ENCODE results near the gene CMTR1.
A peak's percentile ranks its signal among the peaks of the same experiment; 100 is the strongest.

Gene CMTR1

GRCh38 chr6:37513576-37513975 lies 80.6 kb downstream of the CMTR1 start:
- no peak overlapping the region for H3K4me3 ChIP-seq (ENCODE audit: low read length in 2 of 2)
- H3K9me3 ChIP-seq (ENCODE audit: control insufficient read depth in 2 of 2, low read length in 2 of 2), result no peaks in the 10 kb centered on the region
- no peak overlapping the region for H3K9ac ChIP-seq (ENCODE audit: low read length in 2 of 2)
- H3K4me1 ChIP-seq (ENCODE audit: control insufficient read depth, insufficient read depth, low read length), result peaks cover 13% of the 10 kb centered on the region
- no peaks in the 10 kb centered on the region for H3K36me3 ChIP-seq (ENCODE audit: control insufficient read depth in 2 of 2, insufficient read depth in 2 of 2, low read length in 2 of 2)
- H3K27me3 ChIP-seq (ENCODE audit: control insufficient read depth in 1 of 2, insufficient read depth in 2 of 2, low read length in 2 of 2), result peaks cover 13 to 14% of the 10 kb centered on the region in 2 donors
- H3K27ac ChIP-seq (ENCODE audit: low read length), result no peak overlapping the region

GRCh38 chr6:37514321-37514771 lies 81.3 kb downstream of the CMTR1 start:
- Histone ChIP-seq H3K9ac (ENCODE audit: low read length in 2 of 2) (no peak overlapping the region), H3K27ac (ENCODE audit: low read length) (no peak overlapping the region), H3K9me3 (ENCODE audit: control insufficient read depth in 2 of 2, low read length in 2 of 2) (peaks cover 0 to 4% of the 10 kb centered on the region in 2 donors), H3K4me1 (ENCODE audit: control insufficient read depth, insufficient read depth, low read length) (peaks cover 13% of the 10 kb centered on the region), H3K27me3 (ENCODE audit: control insufficient read depth in 1 of 2, insufficient read depth in 2 of 2, low read length in 2 of 2) (peaks cover 13 to 14% of the 10 kb centered on the region in 2 donors), H3K4me3 (ENCODE audit: low read length in 2 of 2) (no peak overlapping the region), H3K36me3 (ENCODE audit: control insufficient read depth in 2 of 2, insufficient read depth in 2 of 2, low read length in 2 of 2) (no peaks in the 10 kb centered on the region)

GRCh38 chr6:37514837-37515236 lies 81.8 kb downstream of the CMTR1 start:
- Histone ChIP-seq H3K4me3 (ENCODE audit: low read length in 2 of 2) (no peak overlapping the region), H3K27me3 (ENCODE audit: control insufficient read depth in 1 of 2, insufficient read depth in 2 of 2, low read length in 2 of 2) (peaks cover 13 to 14% of the 10 kb centered on the region in 2 donors)

GRCh38 chr6:37515712-37516075 lies 82.7 kb downstream of the CMTR1 start:
- H3K9ac ChIP-seq (ENCODE audit: low read length in 2 of 2), result peak overlapping the region; percentile 20 to 42
- no peaks in the 10 kb centered on the region for H3K36me3 ChIP-seq (ENCODE audit: control insufficient read depth in 2 of 2, insufficient read depth in 2 of 2, low read length in 2 of 2)
- H3K4me3 ChIP-seq (ENCODE audit: low read length in 2 of 2), result peak overlapping the region in 1 of 2 donors; percentile 11
- peaks cover 13% of the 10 kb centered on the region for H3K4me1 ChIP-seq (ENCODE audit: control insufficient read depth, insufficient read depth, low read length)
- peaks cover 13 to 14% of the 10 kb centered on the region in 2 donors for H3K27me3 ChIP-seq (ENCODE audit: control insufficient read depth in 1 of 2, insufficient read depth in 2 of 2, low read length in 2 of 2)
- H3K9me3 ChIP-seq (ENCODE audit: control insufficient read depth in 2 of 2, low read length in 2 of 2), result peaks cover 0 to 6% of the 10 kb centered on the region in 2 donors
- H3K27ac ChIP-seq (ENCODE audit: low read length), result peak overlapping the region; percentile 31

More at GRCh38 chr6:37514837-37515236, 81.8 kb downstream of the CMTR1 start:
- Histone ChIP-seq H3K9ac (ENCODE audit: low read length in 2 of 2) (no peak overlapping the region), H3K4me1 (ENCODE audit: control insufficient read depth, insufficient read depth, low read length) (peaks cover 13% of the 10 kb centered on the region), H3K27ac (ENCODE audit: low read length) (no peak overlapping the region), H3K36me3 (ENCODE audit: control insufficient read depth in 2 of 2, insufficient read depth in 2 of 2, low read length in 2 of 2) (no peaks in the 10 kb centered on the region), H3K9me3 (ENCODE audit: control insufficient read depth in 2 of 2, low read length in 2 of 2) (peaks cover 0 to 6% of the 10 kb centered on the region in 2 donors)

- H3K27me3 ChIP-seq (ENCODE audit: control insufficient read depth in 1 of 2, insufficient read depth in 2 of 2, low read length in 2 of 2), result peaks cover 12 to 14% of the 10 kb centered on the region in 2 donors
- H3K27ac ChIP-seq (ENCODE audit: low read length), result peak overlapping the region; percentile 31
- H3K9me3 ChIP-seq (ENCODE audit: control insufficient read depth in 2 of 2, low read length in 2 of 2), result peaks cover 0 to 6% of the 10 kb centered on the region in 2 donors
- peaks cover 13% of the 10 kb centered on the region for H3K4me1 ChIP-seq (ENCODE audit: control insufficient read depth, insufficient read depth, low read length)
- H3K4me3 ChIP-seq (ENCODE audit: low read length in 2 of 2), result peak overlapping the region in 1 of 2 donors; percentile 11
- no peaks in the 10 kb centered on the region for H3K36me3 ChIP-seq (ENCODE audit: control insufficient read depth in 2 of 2, insufficient read depth in 2 of 2, low read length in 2 of 2)
- H3K9ac ChIP-seq (ENCODE audit: low read length in 2 of 2), result peak overlapping the region; percentile 20 to 42
These were observed 83.3 kb downstream of the CMTR1 start for GRCh38 chr6:37516076-37516919.

- peaks cover 13% of the 10 kb centered on the region for H3K4me1 ChIP-seq (ENCODE audit: control insufficient read depth, insufficient read depth, low read length)
- H3K27me3 ChIP-seq (ENCODE audit: control insufficient read depth in 1 of 2, insufficient read depth in 2 of 2, low read length in 2 of 2), result peaks cover 8 to 13% of the 10 kb centered on the region in 2 donors
- peaks cover 0 to 6% of the 10 kb centered on the region in 2 donors for H3K9me3 ChIP-seq (ENCODE audit: control insufficient read depth in 2 of 2, low read length in 2 of 2)
- no peaks in the 10 kb centered on the region for H3K36me3 ChIP-seq (ENCODE audit: control insufficient read depth in 2 of 2, insufficient read depth in 2 of 2, low read length in 2 of 2)
- H3K4me3 ChIP-seq (ENCODE audit: low read length in 2 of 2), result no peak overlapping the region
- no peak overlapping the region for H3K9ac ChIP-seq (ENCODE audit: low read length in 2 of 2)
- no peak overlapping the region for H3K27ac ChIP-seq (ENCODE audit: low read length)
These were observed 83.9 kb downstream of the CMTR1 start for GRCh38 chr6:37516920-37517405.

GRCh38 chr6:37517411-37517812 lies 84.4 kb downstream of the CMTR1 start:
- Histone ChIP-seq H3K9ac (ENCODE audit: low read length in 2 of 2) (no peak overlapping the region), H3K4me3 (ENCODE audit: low read length in 2 of 2) (no peak overlapping the region), H3K27ac (ENCODE audit: low read length) (no peak overlapping the region), H3K4me1 (ENCODE audit: control insufficient read depth, insufficient read depth, low read length) (peaks cover 13% of the 10 kb centered on the region), H3K9me3 (ENCODE audit: control insufficient read depth in 2 of 2, low read length in 2 of 2) (peaks cover 0 to 6% of the 10 kb centered on the region in 2 donors), H3K36me3 (ENCODE audit: control insufficient read depth in 2 of 2, insufficient read depth in 2 of 2, low read length in 2 of 2) (no peaks in the 10 kb centered on the region), H3K27me3 (ENCODE audit: control insufficient read depth in 1 of 2, insufficient read depth in 2 of 2, low read length in 2 of 2) (peaks cover 8 to 11% of the 10 kb centered on the region in 2 donors)

- Histone ChIP-seq H3K27ac (ENCODE audit: low read length) (no peak overlapping the region), H3K36me3 (ENCODE audit: control insufficient read depth in 2 of 2, insufficient read depth in 2 of 2, low read length in 2 of 2) (no peaks in the 10 kb centered on the region), H3K27me3 (ENCODE audit: control insufficient read depth in 1 of 2, insufficient read depth in 2 of 2, low read length in 2 of 2) (peaks cover 3 to 5% of the 10 kb centered on the region in 2 donors), H3K4me3 (ENCODE audit: low read length in 2 of 2) (no peak overlapping the region), H3K4me1 (ENCODE audit: control insufficient read depth, insufficient read depth, low read length) (peaks cover 13% of the 10 kb centered on the region), H3K9me3 (ENCODE audit: control insufficient read depth in 2 of 2, low read length in 2 of 2) (peaks cover 0 to 6% of the 10 kb centered on the region in 2 donors), H3K9ac (ENCODE audit: low read length in 2 of 2) (no peak overlapping the region)
These were observed 85.1 kb downstream of the CMTR1 start for GRCh38 chr6:37518116-37518515.

- no peak overlapping the region for H3K9ac ChIP-seq (ENCODE audit: low read length in 2 of 2)
- H3K4me3 ChIP-seq (ENCODE audit: low read length in 2 of 2), result no peak overlapping the region
- peaks cover 13% of the 10 kb centered on the region for H3K4me1 ChIP-seq (ENCODE audit: control insufficient read depth, insufficient read depth, low read length)
- peaks cover 0 to 2% of the 10 kb centered on the region in 2 donors for H3K27me3 ChIP-seq (ENCODE audit: control insufficient read depth in 1 of 2, insufficient read depth in 2 of 2, low read length in 2 of 2)
- H3K9me3 ChIP-seq (ENCODE audit: control insufficient read depth in 2 of 2, low read length in 2 of 2), result peaks cover 0 to 6% of the 10 kb centered on the region in 2 donors
- no peaks in the 10 kb centered on the region for H3K36me3 ChIP-seq (ENCODE audit: control insufficient read depth in 2 of 2, insufficient read depth in 2 of 2, low read length in 2 of 2)
- H3K27ac ChIP-seq (ENCODE audit: low read length), result no peak overlapping the region
These were observed 86.4 kb downstream of the CMTR1 start for GRCh38 chr6:37519461-37519860.

- H3K27me3 ChIP-seq (ENCODE audit: control insufficient read depth in 1 of 2, insufficient read depth in 2 of 2, low read length in 2 of 2), result peaks cover 0 to 2% of the 10 kb centered on the region in 2 donors
- H3K36me3 ChIP-seq (ENCODE audit: control insufficient read depth in 2 of 2, insufficient read depth in 2 of 2, low read length in 2 of 2), result no peaks in the 10 kb centered on the region
- H3K9ac ChIP-seq (ENCODE audit: low read length in 2 of 2), result no peak overlapping the region
- no peak overlapping the region for H3K27ac ChIP-seq (ENCODE audit: low read length)
- no peak overlapping the region for H3K4me3 ChIP-seq (ENCODE audit: low read length in 2 of 2)
- H3K4me1 ChIP-seq (ENCODE audit: control insufficient read depth, insufficient read depth, low read length), result peaks cover 9% of the 10 kb centered on the region
- H3K9me3 ChIP-seq (ENCODE audit: control insufficient read depth in 2 of 2, low read length in 2 of 2), result peaks cover 0 to 6% of the 10 kb centered on the region in 2 donors
These were observed 87.9 kb downstream of the CMTR1 start for GRCh38 chr6:37520926-37521325.

GRCh38 chr6:37521674-37522073 lies 88.7 kb downstream of the CMTR1 start:
- Histone ChIP-seq H3K9me3 (ENCODE audit: control insufficient read depth in 2 of 2, low read length in 2 of 2) (peaks cover 0 to 6% of the 10 kb centered on the region in 2 donors), H3K27me3 (ENCODE audit: control insufficient read depth in 1 of 2, insufficient read depth in 2 of 2, low read length in 2 of 2) (peaks cover 0 to 2% of the 10 kb centered on the region in 2 donors), H3K4me3 (ENCODE audit: low read length in 2 of 2) (no peak overlapping the region), H3K9ac (ENCODE audit: low read length in 2 of 2) (no peak overlapping the region), H3K36me3 (ENCODE audit: control insufficient read depth in 2 of 2, insufficient read depth in 2 of 2, low read length in 2 of 2) (no peaks in the 10 kb centered on the region), H3K4me1 (ENCODE audit: control insufficient read depth, insufficient read depth, low read length) (peaks cover 1% of the 10 kb centered on the region), H3K27ac (ENCODE audit: low read length) (no peak overlapping the region)

All from stomach smooth muscle (tissue), 2 donors.